ENCODE measurements around the gene TRIM17. TPM values are rescaled to one million over a fixed set of nuclear protein-coding genes. Genes with fewer than 3 reads are reported as not detected.

The TRIM17 gene
- total and polyA plus RNA-seq, 2 of the 8 experiments (the other 6 are each of a cell fraction or from before 2014, with no cell fraction given): 1.1 to 2.2 TPM

DNA sequence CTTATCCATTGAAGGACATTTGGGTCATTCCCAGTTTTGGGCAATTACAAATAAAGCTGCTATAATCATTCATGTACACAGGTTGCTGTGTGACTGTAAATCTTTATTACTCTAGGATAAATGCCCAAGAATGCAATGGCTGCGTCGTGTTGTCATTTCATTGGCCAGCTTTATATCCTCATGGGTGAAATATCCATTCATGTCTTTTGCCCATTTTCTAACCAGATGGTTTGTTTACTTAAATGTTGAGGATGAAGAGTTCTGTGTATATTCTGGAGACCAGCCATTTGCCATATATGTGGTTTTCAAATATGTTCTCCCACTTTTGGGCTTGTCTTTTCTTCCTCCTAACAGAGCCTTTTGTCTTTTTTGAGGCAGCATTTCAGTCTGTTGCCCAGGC is 35.3 kb downstream of the TRIM17 start:
- Histone ChIP-seq H3K79me1 (ENCODE audit: low read depth, low read length) (no peaks in the 10 kb centered on the region), H2AFZ (ENCODE audit: low read length) (no peak overlapping the region), H3K4me1 (replicated peaks in 1 of 4; ENCODE audit: control insufficient read depth in 3 of 4, insufficient read depth in 4 of 4, low read length in 3 of 4) (peaks cover 0 to 10% (median 5%) of the 10 kb centered on the region in 4 experiments; a peak in 5 of 7 replicates), H3K4me3 (ENCODE audit: extremely low read depth in 1 of 4, insufficient read depth in 2 of 4, low read depth in 3 of 4, low read length in 4 of 4) (no peak overlapping the region), H2AK5ac (ENCODE audit: low read depth, low read length) (no peak overlapping the region), H2BK15ac (ENCODE audit: low read length) (no peak overlapping the region), H2BK20ac (ENCODE audit: low read length) (no peak overlapping the region), H4K91ac (replicated peaks; ENCODE audit: insufficient read length, low read length) (no peak overlapping the region), H3K27ac (ENCODE audit: low read depth, low read length) (no peak overlapping the region), H3K79me2 (ENCODE audit: control insufficient read depth in 1 of 2, insufficient read depth in 2 of 2, low read length in 2 of 2) (no peaks in the 10 kb centered on the region), H3K9me3 (ENCODE audit: insufficient read depth in 2 of 2, low read depth in 1 of 2, low read length in 1 of 2) (no peaks in the 10 kb centered on the region), H3K23me2 (ENCODE audit: low read depth, low read length) (peaks cover 8% of the 10 kb centered on the region; the same call in 1 of the 2 replicates), H4K5ac (ENCODE audit: insufficient read length, low read depth, low read length) (no peak overlapping the region), H3K4ac (replicated peaks; ENCODE audit: insufficient read length, low read depth, low read length) (no peak overlapping the region), H3K23ac (ENCODE audit: insufficient read length) (no peak overlapping the region), H3K14ac (ENCODE audit: insufficient read length) (no peak overlapping the region), H4K20me1 (replicated peaks in 1 of 2; ENCODE audit: control insufficient read depth in 1 of 2, insufficient read depth in 2 of 2, low read length in 2 of 2) (peaks cover 4% of the 10 kb centered on the region in 2 experiments), H3K27me3 (replicated peaks in 1 of 4; ENCODE audit: control insufficient read depth in 3 of 4, extremely low read depth in 1 of 4, insufficient read depth in 3 of 4, low read length in 3 of 4) (peaks cover 2 to 26% (median 16%) of the 10 kb centered on the region in 4 experiments; a peak in 6 of 7 replicates), H3K36me3 (ENCODE audit: control insufficient read depth in 2 of 4, insufficient read depth in 4 of 4, low read length in 3 of 4) (no peaks in the 10 kb centered on the region), H4K8ac (ENCODE audit: extremely low read depth, insufficient read depth, low read length) (no peak overlapping the region), H3K9ac (replicated peaks in 1 of 4; ENCODE audit: extremely low read depth in 1 of 4, low read depth in 3 of 4, low read length in 3 of 4) (no peak overlapping the region), H3K18ac (ENCODE audit: extremely low read depth, low read length) (no peak overlapping the region), H2BK12ac (ENCODE audit: low read depth, low read length) (no peak overlapping the region), H3K56ac (replicated peaks; ENCODE audit: insufficient read length, low read depth, low read length) (no peak overlapping the region), H3K4me2 (ENCODE audit: insufficient read depth in 1 of 2, low read depth in 2 of 2, low read length in 2 of 2) (no peak overlapping the region), H2BK5ac (ENCODE audit: low read depth, low read length) (no peak overlapping the region), H2BK120ac (replicated peaks; ENCODE audit: low read depth, low read length) (no peak overlapping the region)
- DNase-seq (ENCODE audit: low read depth in 1 of 2, low spot score in 2 of 2) (no peak), FAIRE-seq (no peak)
- ChIA-PET POLR2A (ENCODE audit: partially characterized antibody) (interaction anchor here (1.2 to 1.7 kb wide), 2 partner anchors 10 to 76 kb away, joined by 5 to 7 read pairs; a partner anchor contains a TSS), CTCF (ENCODE audit: partially characterized antibody) (interaction anchor here (0.9 to 1.9 kb wide), 7 partner anchors 12 to 117 kb away, joined by 3 to 5 read pairs (median 3); a partner anchor contains a TSS)
- 97% methylated on average over 2 of the region's 2 CpGs; no CpG with 5 or more reads in 1 of the 2 experiments for WGBS, 2 experiments (ENCODE audit: extremely low coverage in 1 of 2, insufficient coverage in 1 of 2, insufficient read length in 1 of 2, insufficient replicate concordance in 2 of 2, low coverage in 1 of 2, low lambda C conversion rate in 2 of 2, missing lambda C conversion rate in 1 of 2)
- no peak for TF ChIP-seq KDM4A (IDR thresholded peaks at IDR 0.05; ENCODE audit: low read depth, low read length, severe bottlenecking)
- TF ChIP-seq EZH2 (IDR thresholded peaks at IDR 0.05; ENCODE audit: low read depth, low read length, severe bottlenecking): no peak
- no peak for TF ChIP-seq CEBPB (IDR thresholded peaks at IDR 0.05; ENCODE audit: low read depth, low read length)
- no peak for TF ChIP-seq RNF2 (IDR thresholded peaks at IDR 0.05; ENCODE audit: borderline replicate concordance, low read depth, low read length, missing control alignments, poor library complexity, severe bottlenecking)
- no peak for TF ChIP-seq SRF (IDR thresholded peaks at IDR 0.05; ENCODE audit: low read depth, low read length)
- no peak for TF ChIP-seq POLR2A (IDR thresholded peaks at IDR 0.05; ENCODE audit: control extremely low read depth in 1 of 2, low read depth in 2 of 2, low read length in 2 of 2)
- no peak for TF ChIP-seq GTF2F1 (IDR thresholded peaks at IDR 0.05; ENCODE audit: borderline replicate concordance, low read depth, low read length)
- TF ChIP-seq YY1 (IDR thresholded peaks at IDR 0.05; ENCODE audit: low read depth, low read length): no peak
- no peak for TF ChIP-seq SP2 (IDR thresholded peaks at IDR 0.05; ENCODE audit: low read length)
- no peak for TF ChIP-seq TAF1 (IDR thresholded peaks at IDR 0.05; ENCODE audit: low read depth, low read length)
- no peak for TF ChIP-seq RAD21 (IDR thresholded peaks at IDR 0.05 in 1 of 2, conservative IDR thresholded peaks at IDR 0.05 in 1 of 2; ENCODE audit: low read depth in 2 of 2, low read length in 2 of 2)
- TF ChIP-seq TBP (IDR thresholded peaks at IDR 0.05; ENCODE audit: low read depth, low read length): no peak
- TF ChIP-seq TAF7 (optimal IDR thresholded peaks at IDR 0.05; ENCODE audit: borderline replicate concordance, low read depth, low read length): no peak
